Sigmoid colon (tissue), 4 donors: ENCODE results near the gene LRRC46.

Source experiments
- POLR2A ChIP-seq, 2 donors: fragments of 450-650 bp; IDR thresholded peaks; one replicate each; pipeline ENCODE4 v1.6.1; 2016; ENCODE audit warnings: antibody characterized with exemption in 2 of 2, mild to moderate bottlenecking in 2 of 2, moderate library complexity in 2 of 2
- POLR2AphosphoS5 ChIP-seq, 4 donors: sonication (generic); formaldehyde crosslinking; IDR thresholded peaks; one replicate each; pipeline ENCODE4 v1.6.1; 2017; ENCODE audit warnings: antibody characterized with exemption in 4 of 4
- TF ChIP-seq, protein P1 (sequence below), 4 experiments: fragments of 450-650 bp in 3 of 4; fragments of 200-600 bp in 1 of 4; IDR thresholded peaks; one replicate each; pipeline ENCODE4 v1.5.1; 2016 to 2019; ENCODE audit warnings: antibody characterized with exemption in 4 of 4, mild to moderate bottlenecking in 3 of 4, moderate library complexity in 2 of 4

DNA sequence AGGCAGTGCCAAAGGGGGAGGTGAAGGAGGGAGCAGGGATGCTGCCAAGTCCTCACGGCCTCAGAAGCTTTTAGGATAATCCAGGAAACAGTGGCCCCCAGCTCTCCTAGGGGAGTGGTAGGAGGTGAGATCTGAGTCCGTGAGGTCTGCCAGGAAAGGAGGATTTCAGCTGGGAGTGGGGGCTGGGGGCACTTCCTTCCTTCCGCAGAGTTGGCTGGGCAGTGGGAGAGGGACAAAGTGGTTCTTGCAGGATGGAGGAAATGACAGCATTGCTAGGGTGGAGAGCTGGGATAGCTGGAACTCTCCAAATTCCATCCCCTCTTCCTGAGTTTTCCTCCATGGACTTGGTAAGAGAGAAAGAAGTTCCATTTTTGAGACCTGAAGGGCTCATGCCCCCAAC, 24.3 kb downstream of the LRRC46 start:
- TF ChIP-seq, protein P1, sequence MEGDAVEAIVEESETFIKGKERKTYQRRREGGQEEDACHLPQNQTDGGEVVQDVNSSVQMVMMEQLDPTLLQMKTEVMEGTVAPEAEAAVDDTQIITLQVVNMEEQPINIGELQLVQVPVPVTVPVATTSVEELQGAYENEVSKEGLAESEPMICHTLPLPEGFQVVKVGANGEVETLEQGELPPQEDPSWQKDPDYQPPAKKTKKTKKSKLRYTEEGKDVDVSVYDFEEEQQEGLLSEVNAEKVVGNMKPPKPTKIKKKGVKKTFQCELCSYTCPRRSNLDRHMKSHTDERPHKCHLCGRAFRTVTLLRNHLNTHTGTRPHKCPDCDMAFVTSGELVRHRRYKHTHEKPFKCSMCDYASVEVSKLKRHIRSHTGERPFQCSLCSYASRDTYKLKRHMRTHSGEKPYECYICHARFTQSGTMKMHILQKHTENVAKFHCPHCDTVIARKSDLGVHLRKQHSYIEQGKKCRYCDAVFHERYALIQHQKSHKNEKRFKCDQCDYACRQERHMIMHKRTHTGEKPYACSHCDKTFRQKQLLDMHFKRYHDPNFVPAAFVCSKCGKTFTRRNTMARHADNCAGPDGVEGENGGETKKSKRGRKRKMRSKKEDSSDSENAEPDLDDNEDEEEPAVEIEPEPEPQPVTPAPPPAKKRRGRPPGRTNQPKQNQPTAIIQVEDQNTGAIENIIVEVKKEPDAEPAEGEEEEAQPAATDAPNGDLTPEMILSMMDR (IDR thresholded peaks at IDR 0.05): no peak
- TF ChIP-seq POLR2AphosphoS5 (IDR thresholded peaks at IDR 0.05) (no peak), POLR2A (IDR thresholded peaks at IDR 0.05) (no peak)
